Endothelial cell of umbilical vein (primary cell): ENCODE measurements around the gene SCLT1. TPM values are rescaled to one million over a fixed set of nuclear protein-coding genes. Genes with fewer than 3 reads are reported as not detected.

Source experiments
- BruUV-seq: library from RNA; stranded (reverse); fragments of 400-500 nt; replicated peaks from 2 replicates; lab custom pipeline; 2021; lab: Mats Ljungman, UMichigan
- CTCF ChIA-PET: fragments of 300-600, 350-600 bp; sonication (Branson Sonifier 250); formaldehyde crosslinking; loops from one replicate; lab custom pipeline; 2021; ENCODE audit warnings: antibody characterized with exemption, inconsistent platforms; lab: Charles Lee
- POLR2A ChIA-PET: fragments of 300-600, 350-600 bp; sonication (Branson Sonifier 250); formaldehyde crosslinking; loops from one replicate; lab custom pipeline; 2021; ENCODE audit warnings: antibody characterized with exemption, inconsistent platforms; lab: Charles Lee
- DNase-seq: peaks from one replicate; pipeline ENCODE4 v3.0.0-alpha.2; 2011; ENCODE audit warnings: low read depth, low spot score
- FAIRE-seq: peaks from 2 replicates; lab custom pipeline; 2011; peaks lifted over from hg19 to GRCh38; lab: Jason Lieb, UNC
- H2AFZ ChIP-seq: 2 replicates; pipeline ENCODE4 v1.6.0; 2012; ENCODE audit warnings: low read depth, low read length, control low read depth, inconsistent platforms
- H3K27ac ChIP-seq: 2 replicates; pipeline ENCODE4 v1.5.1; 2011; ENCODE audit warnings: low read depth, mild to moderate bottlenecking, control low read depth, low read length, moderate library complexity; ENCODE audit not compliant: insufficient read depth
- H3K27me3 ChIP-seq, 2 experiments: 2 replicates each; pipeline versions ENCODE4 v1.6.0 to v1.6.1; 2011; ENCODE audit warnings: low read length in 2 of 2, mixed read lengths in 1 of 2; ENCODE audit not compliant: control insufficient read depth in 2 of 2, insufficient read depth in 2 of 2
- H3K36me3 ChIP-seq, 2 experiments: 2 replicates in 1 of 2; 3 replicates in 1 of 2; pipeline ENCODE4 v1.5.1; 2011; ENCODE audit warnings: low read length in 2 of 2, mild to moderate bottlenecking in 1 of 2, moderate library complexity in 1 of 2; ENCODE audit not compliant: control insufficient read depth in 2 of 2, insufficient read depth in 2 of 2; ENCODE audit errors: extremely low read depth in 1 of 2
- H3K4me1 ChIP-seq: 3 replicates; pipeline ENCODE4 v1.5.1; 2011; ENCODE audit warnings: mild to moderate bottlenecking, low read length; ENCODE audit not compliant: control insufficient read depth, insufficient read depth; ENCODE audit errors: extremely low read depth
- H3K4me2 ChIP-seq: 2 replicates; pipeline ENCODE4 v1.6.1; 2011; ENCODE audit warnings: low read length, control low read depth, mixed read lengths; ENCODE audit not compliant: insufficient read depth
- H3K4me3 ChIP-seq, 3 experiments: fragments of 200-600 bp in 1 of 3; sonication (generic), shearing (Covaris generic) in 1 of 3; replicated peaks in 1 of 3; 2 replicates each; pipeline ENCODE4 v1.5.1; 2011 to 2016; ENCODE audit warnings: control low read depth in 3 of 3, low read length in 3 of 3, mild to moderate bottlenecking in 2 of 3, inconsistent platforms in 1 of 3, low read depth in 1 of 3, moderate library complexity in 1 of 3; ENCODE audit not compliant: insufficient read depth in 1 of 3
- H3K79me2 ChIP-seq: 2 replicates; pipeline ENCODE4 v1.6.0; 2012; ENCODE audit warnings: low read length, inconsistent platforms; ENCODE audit not compliant: control insufficient read depth, insufficient read depth
- H3K9ac ChIP-seq: replicated peaks from 2 replicates; pipeline ENCODE3; 2011; ENCODE audit warnings: low read length, control low read depth; ENCODE audit not compliant: insufficient read depth; ENCODE audit errors: extremely low read depth
- H3K9me1 ChIP-seq: replicated peaks from 3 replicates; pipeline ENCODE4 v1.6.0; 2011; ENCODE audit warnings: mild to moderate bottlenecking, low read length; ENCODE audit not compliant: control insufficient read depth, insufficient read depth; ENCODE audit errors: extremely low read depth
- H3K9me3 ChIP-seq: replicated peaks from 2 replicates; pipeline ENCODE4 v1.5.1; 2012; ENCODE audit warnings: low read length, inconsistent platforms; ENCODE audit not compliant: control insufficient read depth, insufficient read depth
- H4K20me1 ChIP-seq: replicated peaks from 2 replicates; pipeline ENCODE3; 2011; ENCODE audit warnings: mild to moderate bottlenecking, low read length; ENCODE audit not compliant: control insufficient read depth, insufficient read depth; ENCODE audit errors: extremely low read depth
- CTCF ChIP-seq, 2 donors: IDR thresholded peaks; 1 replicate in 1 of 2; 2 replicates in 1 of 2; pipeline ENCODE4 v1.5.1; 2011; ENCODE audit warnings: low read length in 2 of 2, mild to moderate bottlenecking in 2 of 2, moderate library complexity in 2 of 2, control low read depth in 1 of 2, inconsistent platforms in 1 of 2, low read depth in 1 of 2; ENCODE audit not compliant: insufficient read depth in 1 of 2; ENCODE audit errors: extremely low read depth in 1 of 2
- EZH2 ChIP-seq: IDR thresholded peaks from 2 replicates; pipeline ENCODE4 v1.6.1; 2012; ENCODE audit warnings: borderline replicate concordance, low read depth, mild to moderate bottlenecking, moderate library complexity, low read length, inconsistent platforms; ENCODE audit not compliant: severe bottlenecking
- FOS ChIP-seq: IDR thresholded peaks from 2 replicates; pipeline ENCODE4 v1.6.1; 2011; ENCODE audit warnings: mild to moderate bottlenecking, low read length, moderate library complexity, borderline replicate concordance; ENCODE audit not compliant: insufficient read depth
- GATA2 ChIP-seq: IDR thresholded peaks from 2 replicates; pipeline ENCODE4 v1.7.0; 2011; ENCODE audit warnings: low read depth, mild to moderate bottlenecking, moderate library complexity, mixed read lengths, low read length; ENCODE audit not compliant: insufficient read length, insufficient read depth
- JUN ChIP-seq: IDR thresholded peaks from 2 replicates; pipeline ENCODE4 v1.6.1; 2011; ENCODE audit warnings: borderline replicate concordance, low read depth; ENCODE audit not compliant: insufficient read length, insufficient read depth
- MYC ChIP-seq: IDR thresholded peaks from one replicate; pipeline ENCODE4 v1.6.1; 2011; ENCODE audit warnings: mild to moderate bottlenecking, low read depth, low read length
- POLR2A ChIP-seq: IDR thresholded peaks from 2 replicates; pipeline ENCODE4 v1.6.1; 2012; ENCODE audit warnings: low read depth, mild to moderate bottlenecking, control low read depth, low read length
- POLR2AphosphoS5 ChIP-seq: IDR thresholded peaks from 2 replicates; pipeline ENCODE4 v1.6.1; 2012; ENCODE audit warnings: low read depth, mild to moderate bottlenecking, control low read depth, low read length, moderate library complexity; ENCODE audit not compliant: insufficient read depth
- dilution Hi-C: fragments of 300-500 bp; cut with MboI; formaldehyde crosslinking; loops from one replicate; pipeline ENCODE4 v1.15.0; 2019; ENCODE audit warnings: low sequenced_read_pairs; ENCODE audit not compliant: extremely low pct_ligation_motif_present
- intact Hi-C: fragments of 100-400 bp; cut with micrococcal nuclease; formaldehyde crosslinking; loops from one replicate; pipeline ENCODE4 v1.10.0; 2022
- polyA plus RNA-seq, 4 experiments: library from polyadenylated mRNA; depleted of rRNA in 3 of 4; stranded (reverse) in 3 of 4; unstranded in 1 of 4; fragments of >200 nt; gene quantifications; 2 replicates each; pipeline versions ENCODE4 v1.2.1 to v1.2.3, GENCODE V29; 2011 to 2012; ENCODE audit warnings: missing spikeins in 1 of 4
- total RNA-seq: library from RNA; stranded (reverse); gene quantifications from 2 replicates; pipeline ENCODE4 v1.2.3, GENCODE V29; 2021
- TF ChIP-seq, protein P1 (sequence below): IDR thresholded peaks from 2 replicates; pipeline ENCODE4 v1.6.1; 2011; ENCODE audit not compliant: insufficient read depth, insufficient read length

The SCLT1 gene
- total and polyA plus RNA-seq, 2 donors (not counting 3 experiments of a cell fraction or from before 2014, with no cell fraction given) = 3.2 to 14.0 TPM

DNA sequence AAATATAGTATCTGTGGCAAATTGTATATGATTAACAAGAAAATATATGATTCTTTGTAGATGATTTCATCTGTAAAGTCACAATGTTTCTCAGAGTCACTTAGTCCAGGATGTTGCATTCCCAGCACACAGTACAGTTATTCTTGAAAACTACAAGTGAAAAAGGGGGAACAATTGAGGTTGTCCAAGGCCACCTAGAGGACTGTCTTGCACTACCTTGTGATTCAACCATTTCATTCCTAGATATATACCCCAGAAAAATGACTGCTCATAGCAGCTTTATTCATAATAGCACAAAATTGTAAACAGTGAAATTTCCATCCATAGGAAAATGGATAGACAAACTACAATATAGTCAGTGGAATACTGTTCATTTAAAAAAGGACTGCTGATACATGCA, 18.6 kb upstream of the SCLT1 start:
- FAIRE-seq = no peak
- TF ChIP-seq FOS (no peak), POLR2A (no peak), MYC (no peak), CTCF (IDR thresholded peaks at IDR 0.05; ENCODE audit: extremely low read depth in 1 of 2, insufficient read depth in 1 of 2, low read depth in 1 of 2, low read length in 2 of 2) (no peak), GATA2 (no peak), POLR2AphosphoS5 (no peak), EZH2 (no peak), JUN (no peak)
- TF ChIP-seq, protein P1, sequence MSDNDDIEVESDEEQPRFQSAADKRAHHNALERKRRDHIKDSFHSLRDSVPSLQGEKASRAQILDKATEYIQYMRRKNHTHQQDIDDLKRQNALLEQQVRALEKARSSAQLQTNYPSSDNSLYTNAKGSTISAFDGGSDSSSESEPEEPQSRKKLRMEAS = no peak

More for the DNA sequence above, 18.6 kb upstream of the SCLT1 start:
- no peak overlapping the region for H2AFZ ChIP-seq
- POLR2A ChIA-PET = no interaction called here
- H3K9ac ChIP-seq = no peak overlapping the region
- H3K79me2 ChIP-seq = no peaks in the 10 kb centered on the region
- CTCF ChIA-PET = no interaction called here
- dilution Hi-C loops (no loop called here), intact Hi-C loops (no loop called here)
- no peaks in the 10 kb centered on the region for H3K36me3 ChIP-seq
- no TSS peak for BruUV-seq
- H3K4me2 ChIP-seq = no peak overlapping the region
- H3K4me3 ChIP-seq = no peak overlapping the region
- no peak for DNase-seq
- H4K20me1 ChIP-seq = no peaks in the 10 kb centered on the region
- H3K9me3 ChIP-seq = no peaks in the 10 kb centered on the region
- no peaks in the 10 kb centered on the region for H3K9me1 ChIP-seq
- H3K4me1 ChIP-seq = no peaks in the 10 kb centered on the region
- no peak overlapping the region for H3K27ac ChIP-seq
- no peaks in the 10 kb centered on the region for H3K27me3 ChIP-seq
